GM21515 (cell line): ENCODE measurements around the gene PPP1R8.
"Not testable (repeated sequence)": the region's sequence is repeated elsewhere in the genome, so short reads cannot be mapped to it uniquely, and the experiment has no call there.

Experiments used
- ATAC-seq: cut with Tn5 transposase; IDR thresholded peaks from one replicate; pipeline ENCODE4 v1.9.1; 2021; ENCODE audit not compliant: unreplicated experiment

PPP1R8 gene

GRCh38 chr1:27831568-27832410 lies 1.2 kb downstream of the PPP1R8 start:
- ATAC-seq = no peak

- no peak for ATAC-seq
Observed at GRCh38 chr1:27832762-27833161, 2.2 kb downstream of the PPP1R8 start.

- no peak for ATAC-seq
Observed at GRCh38 chr1:27833470-27833869, 2.9 kb downstream of the PPP1R8 start.

- no peak for ATAC-seq
Observed at GRCh38 chr1:27835046-27835445, 4.5 kb downstream of the PPP1R8 start.

GRCh38 chr1:27835501-27835900 lies 4.9 kb downstream of the PPP1R8 start:
- no peak for ATAC-seq

GRCh38 chr1:27849951-27850350 lies 19.4 kb downstream of the PPP1R8 start:
- ATAC-seq = no peak

- no peak for ATAC-seq
Observed at GRCh38 chr1:27855085-27855484, 24.5 kb downstream of the PPP1R8 start.

- no peak for ATAC-seq
Observed at GRCh38 chr1:27856561-27857343, 26.2 kb downstream of the PPP1R8 start.

- not testable (repeated sequence) for ATAC-seq
Observed at GRCh38 chr1:27857552-27857951, 27.0 kb downstream of the PPP1R8 start.

GRCh38 chr1:27858072-27858948 lies 27.7 kb downstream of the PPP1R8 start:
- no peak for ATAC-seq

GRCh38 chr1:27858949-27859576 lies 28.5 kb downstream of the PPP1R8 start:
- no peak for ATAC-seq

- ATAC-seq = no peak
Observed at GRCh38 chr1:27861436-27861835, 30.9 kb downstream of the PPP1R8 start.

- no peak for ATAC-seq
Observed at GRCh38 chr1:27862004-27862403, 31.4 kb downstream of the PPP1R8 start.

- no peak for ATAC-seq
Observed at GRCh38 chr1:27862671-27863537, 32.3 kb downstream of the PPP1R8 start.

- ATAC-seq = no peak
Observed at GRCh38 chr1:27863538-27863915, 32.9 kb downstream of the PPP1R8 start.

GRCh38 chr1:27864264-27864895 lies 33.8 kb downstream of the PPP1R8 start:
- ATAC-seq = no peak

GRCh38 chr1:27865821-27866220 lies 35.2 kb downstream of the PPP1R8 start:
- ATAC-seq = no peak

- ATAC-seq = no peak
Observed at GRCh38 chr1:27868556-27868931, 38.0 kb downstream of the PPP1R8 start.

- ATAC-seq = no peak
Observed at GRCh38 chr1:27868932-27869718, 38.5 kb downstream of the PPP1R8 start.
